Fibroblast of villous mesenchyme (primary cell): ENCODE results near the gene SCGB1C1. TPM values are rescaled to one million over a fixed set of nuclear protein-coding genes. Genes with fewer than 3 reads are reported as not detected.
"Not testable (repeated sequence)": the region's sequence is repeated elsewhere in the genome, so short reads cannot be mapped to it uniquely, and the experiment has no call there.

Source experiments
- DNase-seq: peaks from one replicate; pipeline ENCODE4 v3.0.0-alpha.2; 2010; ENCODE audit warnings: low read depth
- H3K4me3 ChIP-seq: 2 replicates; pipeline ENCODE4 v1.5.1; 2011; ENCODE audit warnings: low read depth, mild to moderate bottlenecking, low read length
- CTCF ChIP-seq: IDR thresholded peaks from 2 replicates; pipeline ENCODE4 v1.5.1; 2012; ENCODE audit warnings: low read depth, mild to moderate bottlenecking, low read length; ENCODE audit not compliant: insufficient read depth
- total RNA-seq: library from RNA; depleted of rRNA; stranded (reverse); fragments of >200 nt; gene quantifications from 2 replicates; pipeline ENCODE4 v1.2.3, GENCODE V29; 2012

SCGB1C1 gene
- not detected in 2 replicates for total RNA-seq

GRCh38 chr11:192674-193128 is at the start of gene SCGB1C1:
TSS of gene SCGB1C1 (plus strand) at chr11:193078. CDS start at chr11:193100, 22 bp downstream.
- not testable (repeated sequence) for H3K4me3 ChIP-seq, DNase-seq

GRCh38 chr11:180242-180641 is 12.6 kb upstream of the SCGB1C1 start:
- not testable (repeated sequence) for DNase-seq, H3K4me3 ChIP-seq

GRCh38 chr11:189200-189783 is 3.6 kb upstream of the SCGB1C1 start:
- H3K4me3 ChIP-seq = peak overlapping the region; percentile 37
- DNase-seq = peak; percentile 88

- peak overlapping the region; percentile 27 for H3K4me3 ChIP-seq
- DNase-seq = not testable (repeated sequence)
- peak; percentile 46 for TF ChIP-seq CTCF
These were observed 3.0 kb upstream of the SCGB1C1 start for GRCh38 chr11:189843-190311.

- H3K4me3 ChIP-seq = not testable (repeated sequence)
These were observed 2.3 kb upstream of the SCGB1C1 start for GRCh38 chr11:190546-190945.

GRCh38 chr11:191490-192478 is 1.1 kb upstream of the SCGB1C1 start:
- not testable (repeated sequence) for H3K4me3 ChIP-seq, DNase-seq
- TF ChIP-seq CTCF = peak; percentile 21

More at GRCh38 chr11:190546-190945, 2.3 kb upstream of the SCGB1C1 start:
- not testable (repeated sequence) for DNase-seq

- DNase-seq, H3K4me3 ChIP-seq: not testable (repeated sequence)
These were observed 603 bp downstream of the SCGB1C1 start for GRCh38 chr11:193481-193880.

GRCh38 chr11:196786-197731 is 4.2 kb downstream of the SCGB1C1 start:
- H3K4me3 ChIP-seq = no peak overlapping the region
- no peak for DNase-seq
- TF ChIP-seq CTCF = no peak

- H3K4me3 ChIP-seq = no peak overlapping the region
- DNase-seq = no peak
- no peak for TF ChIP-seq CTCF
These were observed 4.9 kb downstream of the SCGB1C1 start for GRCh38 chr11:197741-198235.
